Measurements from ENCODE around the gene PAQR3.
"Not testable (repeated sequence)": the region's sequence is repeated elsewhere in the genome, so short reads cannot be mapped to it uniquely, and the experiment has no call there.

The PAQR3 gene

GRCh38 chr4:78930016-78930629 lies 9.1 kb downstream of the PAQR3 start:
- no peak overlapping the region for H3K27ac ChIP-seq
- no peak for DNase-seq (ENCODE audit: low read depth, low spot score)

DNA sequence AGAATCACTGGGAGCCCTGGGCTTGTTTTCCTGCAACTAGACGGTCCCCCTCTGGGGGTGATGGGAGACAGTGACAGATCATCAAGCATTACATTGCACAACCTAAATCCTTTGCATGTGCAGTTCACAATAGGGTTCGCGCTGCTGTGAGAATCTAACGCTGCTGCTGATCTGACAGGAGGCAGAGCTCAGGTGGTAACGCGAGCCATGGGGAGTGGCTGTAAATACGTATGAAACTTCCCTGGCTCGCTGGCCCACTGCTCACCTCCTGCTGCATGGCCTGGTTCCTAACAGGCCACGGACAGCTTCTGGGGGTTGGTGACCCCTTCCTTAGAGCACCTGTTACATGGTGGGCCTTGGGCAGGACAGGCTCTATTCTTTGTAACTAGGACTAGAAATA lies 10.4 kb downstream of the PAQR3 start:
- no peak for DNase-seq (ENCODE audit: low read depth, low spot score)
- H3K27ac ChIP-seq: no peak overlapping the region

GRCh38 chr4:78926826-78927225 lies 12.4 kb downstream of the PAQR3 start:
- DNase-seq (ENCODE audit: low read depth, low spot score): no peak
- no peak overlapping the region for H3K27ac ChIP-seq

GRCh38 chr4:78923464-78924312 lies 15.6 kb downstream of the PAQR3 start:
- no peak for DNase-seq (ENCODE audit: low read depth, low spot score)
- no peak overlapping the region for H3K27ac ChIP-seq

- no peak overlapping the region for H3K27ac ChIP-seq
- no peak for DNase-seq (ENCODE audit: low read depth, low spot score)
Measured at GRCh38 chr4:78922207-78922606, 17.0 kb downstream of the PAQR3 start.

- H3K27ac ChIP-seq: no peak overlapping the region
- no peak for DNase-seq (ENCODE audit: low read depth, low spot score)
Measured at GRCh38 chr4:78910612-78911011, 28.6 kb downstream of the PAQR3 start.

- H3K27ac ChIP-seq; DNase-seq (ENCODE audit: low read depth, low spot score): not testable (repeated sequence)
Measured at GRCh38 chr4:78908974-78909373, 30.3 kb downstream of the PAQR3 start.

GRCh38 chr4:78907638-78908037 lies 31.6 kb downstream of the PAQR3 start:
- no peak for DNase-seq (ENCODE audit: low read depth, low spot score)
- no peak overlapping the region for H3K27ac ChIP-seq

DNA sequence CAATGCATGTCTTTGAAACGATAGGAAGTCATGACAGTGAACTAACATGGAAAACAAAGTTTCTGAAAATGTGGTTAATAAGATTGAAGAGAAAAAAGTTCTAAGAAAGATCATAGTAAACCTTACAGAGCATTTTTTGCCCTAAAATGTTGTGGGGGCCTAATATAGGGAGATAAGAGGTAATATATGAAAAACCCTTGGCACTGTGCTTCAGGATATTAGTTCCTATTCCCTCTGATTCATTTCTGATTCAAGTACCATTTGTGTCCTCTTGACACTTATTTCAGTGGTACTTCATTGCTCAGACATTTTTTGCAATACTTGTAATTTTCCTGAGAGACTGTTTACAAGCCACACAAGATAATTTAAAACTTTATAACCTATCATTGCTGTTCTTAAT lies 35.1 kb downstream of the PAQR3 start:
- no peak overlapping the region for H3K27ac ChIP-seq

GRCh38 chr4:78902298-78902697 lies 36.9 kb downstream of the PAQR3 start:
- no peak for DNase-seq (ENCODE audit: low read depth, low spot score)
- H3K27ac ChIP-seq: no peak overlapping the region

More for the DNA sequence above, 35.1 kb downstream of the PAQR3 start:
- DNase-seq (ENCODE audit: low read depth, low spot score): no peak

DNA sequence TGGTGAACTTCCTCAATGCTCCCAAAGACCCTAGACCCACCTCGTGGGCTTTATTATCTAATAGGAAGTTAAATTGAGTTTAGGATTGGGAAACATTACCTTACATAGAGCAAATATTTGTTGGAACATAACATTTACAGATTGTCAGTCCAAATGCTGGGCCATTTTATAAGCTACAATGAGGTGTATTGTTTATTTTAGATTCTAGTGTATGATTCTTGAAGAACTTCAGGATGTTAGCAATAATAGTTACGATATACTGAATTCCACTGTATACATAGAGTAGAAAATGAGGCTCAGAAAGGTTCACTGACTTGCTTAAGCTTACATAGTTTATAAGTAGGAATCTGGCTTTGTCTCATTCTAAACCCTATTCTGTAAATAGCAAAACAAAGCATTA lies 37.4 kb downstream of the PAQR3 start:
- H3K27ac ChIP-seq: no peak overlapping the region

DNA sequence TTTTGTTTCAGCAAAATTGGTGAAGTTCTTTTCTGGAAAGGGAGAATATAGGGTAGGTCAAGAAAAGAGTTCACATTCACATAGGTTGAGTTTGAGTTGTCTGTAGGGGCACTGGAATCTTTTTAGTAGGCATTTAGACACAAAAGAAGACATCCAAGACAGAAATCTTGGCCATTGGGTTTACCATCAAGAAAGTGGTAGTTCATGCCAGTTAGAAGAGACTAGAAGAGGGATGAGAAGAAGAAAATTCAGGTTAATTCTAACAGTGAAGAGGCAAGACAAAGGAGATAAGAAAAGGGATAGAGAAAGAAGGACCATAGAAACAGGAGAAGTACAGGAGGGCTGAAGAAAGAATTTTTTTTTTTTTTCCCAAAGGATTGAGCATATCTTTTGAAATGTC lies 39.9 kb downstream of the PAQR3 start:
- DNase-seq (ENCODE audit: low read depth, low spot score): no peak
- H3K27ac ChIP-seq: no peak overlapping the region

More for the DNA sequence above, 37.4 kb downstream of the PAQR3 start:
- DNase-seq (ENCODE audit: low read depth, low spot score): no peak

DNA sequence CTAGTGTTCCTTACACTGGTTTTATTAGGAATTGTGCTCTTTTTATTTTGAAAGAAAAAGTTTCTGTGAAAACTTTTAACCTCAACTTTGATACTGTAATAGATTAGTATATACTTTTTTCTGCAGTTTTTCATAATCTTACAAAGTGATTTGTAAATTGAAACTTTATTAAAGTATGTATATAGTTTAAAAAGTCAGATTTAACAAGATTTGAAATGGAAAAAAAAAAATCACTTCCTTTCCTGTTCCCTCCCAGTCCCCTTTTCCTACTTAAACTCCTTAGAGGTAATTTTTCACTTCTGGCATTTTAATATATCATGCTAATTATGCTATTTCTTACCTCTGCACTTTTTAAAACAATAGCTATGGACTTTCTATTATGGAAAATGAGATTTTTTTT lies 49.3 kb downstream of the PAQR3 start:
- no peak overlapping the region for H3K27ac ChIP-seq
- DNase-seq (ENCODE audit: low read depth, low spot score): no peak

DNA sequence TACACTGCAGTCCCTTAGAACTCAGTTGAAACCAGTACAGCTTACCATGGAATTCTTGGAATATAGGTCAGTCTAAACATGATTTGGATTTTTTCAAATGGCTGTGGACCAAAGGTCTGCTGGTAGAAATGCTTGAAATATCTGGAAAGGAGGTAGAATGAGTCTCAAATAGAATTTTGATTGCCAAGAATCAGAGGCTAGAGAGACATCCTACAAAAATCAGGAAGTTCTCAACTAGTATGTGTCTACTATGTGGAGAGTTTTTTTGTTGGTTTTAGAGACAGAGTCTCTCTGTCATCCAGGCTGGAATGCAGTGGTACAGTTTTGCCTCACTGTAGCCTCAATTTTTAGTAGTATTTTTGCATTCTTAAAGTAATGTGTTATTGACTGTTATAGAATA lies 53.6 kb downstream of the PAQR3 start:
- no peak overlapping the region for H3K27ac ChIP-seq
- no peak for DNase-seq (ENCODE audit: low read depth, low spot score)

- DNase-seq (ENCODE audit: low read depth, low spot score): no peak
- H3K27ac ChIP-seq: no peak overlapping the region
Measured at GRCh38 chr4:78880874-78881492, 58.3 kb downstream of the PAQR3 start.

DNA sequence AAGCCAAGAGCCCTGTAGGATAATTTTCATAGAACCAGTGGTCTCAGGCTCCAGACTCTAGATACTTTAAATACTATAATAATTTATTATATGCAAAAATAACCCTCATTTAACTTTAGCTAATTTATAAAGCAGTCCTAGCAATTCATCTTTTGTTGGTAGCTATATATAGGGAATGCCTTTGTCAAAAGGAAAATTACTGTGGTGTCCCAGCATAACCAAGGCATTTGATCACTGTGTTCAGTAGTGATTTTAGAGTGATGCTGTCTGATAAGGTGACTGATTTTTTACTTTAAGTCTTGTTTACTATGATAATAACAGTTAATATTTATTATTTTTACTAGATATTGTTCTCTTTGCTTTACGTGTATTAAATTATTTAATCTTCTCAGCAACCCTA lies 61.2 kb downstream of the PAQR3 start:
- H3K27ac ChIP-seq: no peak overlapping the region
- no peak for DNase-seq (ENCODE audit: low read depth, low spot score)

DNA sequence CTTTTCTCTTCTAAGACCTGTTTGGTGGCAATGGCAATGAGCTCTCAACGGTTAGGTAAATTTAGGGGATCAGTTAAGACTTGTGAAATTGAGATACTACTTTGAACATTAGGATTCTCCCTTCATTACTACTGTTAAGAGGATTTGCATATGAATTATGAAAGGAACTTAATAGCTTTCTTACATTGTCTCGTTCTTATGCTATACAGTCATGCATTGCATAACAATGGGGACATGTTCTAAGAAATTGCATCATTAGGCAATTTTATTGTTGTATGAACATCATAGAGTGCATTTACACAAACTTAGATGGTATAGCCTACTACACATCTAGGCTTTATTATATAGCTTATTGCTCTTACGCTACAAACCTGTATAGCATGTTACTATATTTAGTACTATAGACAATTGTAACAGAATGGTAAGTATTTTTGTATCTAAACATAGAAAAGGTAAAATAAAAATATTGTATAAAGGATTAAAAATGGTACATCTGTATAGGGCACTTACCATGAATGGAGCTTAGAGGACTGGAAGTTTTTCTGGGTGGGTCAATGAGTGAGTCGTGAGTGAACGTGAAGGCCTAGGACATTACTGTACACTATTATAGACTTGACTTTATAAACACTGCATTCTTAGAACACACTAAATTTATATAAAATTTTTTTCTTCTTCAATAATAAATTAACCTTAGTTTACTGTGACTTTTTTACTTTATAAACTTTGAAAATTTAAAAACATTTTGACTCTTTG lies 62.5 kb downstream of the PAQR3 start:
- H3K27ac ChIP-seq: peak overlapping the region; percentile 52
- no peak for DNase-seq (ENCODE audit: low read depth, low spot score)

DNA sequence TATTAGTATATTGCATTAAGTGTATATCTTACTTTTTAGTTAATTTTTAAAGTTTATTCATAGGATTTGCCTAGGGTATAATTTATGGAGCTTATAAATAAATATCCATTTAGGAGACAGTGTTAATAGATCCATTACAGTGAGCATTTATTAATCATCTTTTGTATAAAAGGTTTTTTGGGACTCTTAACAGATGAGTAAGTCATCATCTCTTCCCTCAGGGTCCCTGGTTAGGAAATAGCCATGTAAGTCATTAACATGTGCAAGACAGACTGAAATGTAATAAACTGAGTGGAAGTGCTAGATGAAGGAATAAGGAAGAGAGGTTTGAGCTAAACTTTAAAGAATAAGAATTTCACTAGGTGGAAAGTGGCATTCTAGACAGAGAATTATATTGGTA lies 69.2 kb downstream of the PAQR3 start:
- H3K27ac ChIP-seq: no peak overlapping the region

DNA sequence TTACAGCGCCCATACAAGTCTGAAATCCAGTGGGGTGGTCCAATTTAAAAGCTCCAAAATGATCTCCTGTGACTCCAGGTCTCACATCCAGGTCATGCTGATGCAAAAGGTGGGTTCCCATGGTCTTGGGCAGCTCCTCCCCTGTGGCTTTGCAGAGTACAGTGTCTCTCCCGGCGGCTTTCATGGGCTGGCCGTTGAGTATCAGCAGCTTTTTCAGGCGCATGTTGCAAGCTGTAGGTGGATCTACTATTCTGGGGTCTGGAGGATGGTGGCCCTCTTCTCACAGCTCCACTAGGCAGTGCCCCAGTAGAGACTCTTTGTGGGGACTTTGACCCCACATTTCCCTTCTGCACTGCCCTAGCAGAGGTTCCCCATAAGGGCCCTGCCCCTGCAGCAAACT lies 70.5 kb downstream of the PAQR3 start:
- not testable (repeated sequence) for DNase-seq (ENCODE audit: low read depth, low spot score); H3K27ac ChIP-seq

More for the DNA sequence above, 69.2 kb downstream of the PAQR3 start:
- DNase-seq (ENCODE audit: low read depth, low spot score): no peak

- H3K27ac ChIP-seq: no peak overlapping the region
- no peak for DNase-seq (ENCODE audit: low read depth, low spot score)
Measured at GRCh38 chr4:78865451-78865850, 73.8 kb downstream of the PAQR3 start.

Measured in epithelial cell of prostate (primary cell).